ENCODE results near the gene GPR179.

- TF ChIP-seq CTCF (IDR thresholded peaks at IDR 0.05 in 4 of 5, conservative IDR thresholded peaks at IDR 0.05 in 1 of 5) (no peak), POLR2A (IDR thresholded peaks at IDR 0.05) (no peak)
Observed at GRCh38 chr17:38327936-38328335, 15.8 kb downstream of the GPR179 start.
